22Rv1 (cell line): ENCODE measurements around the gene TMEM18.

Experiments used
- CTCF ChIP-seq: fragments of 450-650 bp; IDR thresholded peaks from 2 replicates; pipeline ENCODE4 v1.5.1; 2017; ENCODE audit warnings: mild to moderate bottlenecking
- ZFX ChIP-seq: fragments of 450-650 bp; IDR thresholded peaks from 2 replicates; pipeline ENCODE4 v1.6.1; 2017; ENCODE audit warnings: antibody characterized with exemption, borderline replicate concordance

- TF ChIP-seq CTCF (no peak), ZFX (no peak)
Measured at GRCh38 chr2:723761-724160, 46.6 kb upstream of the TMEM18 start.
